Fibroblast of pulmonary artery (primary cell): ENCODE data around the gene RABGGTB.

ENCODE experiments used
- DNase-seq: peaks from one replicate; pipeline ENCODE4 v3.0.0-alpha.2; 2010; ENCODE audit warnings: low read depth
- H3K4me3 ChIP-seq: replicated peaks from 2 replicates; pipeline ENCODE4 v1.5.1; 2011; ENCODE audit warnings: low read depth, mild to moderate bottlenecking, control low read depth, low read length, moderate library complexity
- CTCF ChIP-seq: IDR thresholded peaks from 2 replicates; pipeline ENCODE4 v1.5.1; 2011; ENCODE audit warnings: mild to moderate bottlenecking, control low read depth, low read length, inconsistent platforms; ENCODE audit errors: missing control alignments

RABGGTB gene

GRCh38 chr1:75787524-75787923, 1.5 kb downstream of the RABGGTB start:
- no peak for TF ChIP-seq CTCF
- no peak for DNase-seq
- H3K4me3 ChIP-seq = peak overlapping the region; percentile 81

GRCh38 chr1:75789988-75790387, 3.9 kb downstream of the RABGGTB start:
- no peak for TF ChIP-seq CTCF
- no peak for DNase-seq
- peak overlapping the region; percentile 81 for H3K4me3 ChIP-seq

- H3K4me3 ChIP-seq = peak overlapping the region; percentile 19
- peak; percentile 31 for DNase-seq
- no peak for TF ChIP-seq CTCF
Observed at GRCh38 chr1:75791022-75791421, 5.0 kb downstream of the RABGGTB start.

GRCh38 chr1:75792091-75792490, 6.0 kb downstream of the RABGGTB start:
- TF ChIP-seq CTCF = no peak
- no peak for DNase-seq
- no peak overlapping the region for H3K4me3 ChIP-seq

- TF ChIP-seq CTCF = no peak
- DNase-seq = no peak
- H3K4me3 ChIP-seq = no peak overlapping the region
Observed at GRCh38 chr1:75794382-75794781, 8.3 kb downstream of the RABGGTB start.

- DNase-seq = no peak
- no peak overlapping the region for H3K4me3 ChIP-seq
- TF ChIP-seq CTCF = no peak
Observed at GRCh38 chr1:75795703-75796193, 9.7 kb downstream of the RABGGTB start.
